ENCODE data around the gene UGP2. TPM values are rescaled to one million over a fixed set of nuclear protein-coding genes. Genes with fewer than 3 reads are reported as not detected.

UGP2 gene
- total and polyA plus RNA-seq, 2 donors (not counting 3 experiments of a cell fraction or from before 2014, with no cell fraction given), result 14.2 to 57.7 TPM

DNA sequence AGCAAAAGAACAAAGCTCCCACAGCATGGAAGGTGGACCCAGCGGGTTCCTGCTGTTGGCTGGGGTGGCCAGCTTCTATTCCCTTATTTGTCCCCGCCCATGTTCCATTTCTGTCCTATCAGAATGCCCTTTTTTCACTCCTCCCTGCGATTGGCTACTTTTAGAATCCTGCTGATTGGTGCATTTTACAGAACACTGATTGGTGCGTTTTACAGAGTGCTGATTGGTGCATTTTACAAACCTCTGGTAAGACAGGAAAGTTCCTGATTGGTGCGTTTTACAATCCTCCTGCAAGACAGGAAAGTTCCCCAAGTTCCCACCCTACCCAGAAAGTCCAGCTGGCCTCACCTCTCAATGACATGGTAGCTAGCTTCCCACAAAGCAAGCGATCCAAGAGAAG is 40.2 kb upstream of the UGP2 start:
- FAIRE-seq (no peak), DNase-seq (ENCODE audit: low read depth, low spot score) (no peak)
- BruUV-seq (replicated peaks), result no TSS peak
- Histone ChIP-seq H3K4me2 (ENCODE audit: insufficient read depth, low read length) (no peak overlapping the region), H3K9me1 (replicated peaks; ENCODE audit: control insufficient read depth, extremely low read depth, insufficient read depth, low read length) (no peaks in the 10 kb centered on the region), H3K4me1 (ENCODE audit: control insufficient read depth, extremely low read depth, insufficient read depth, low read length) (no peaks in the 10 kb centered on the region), H3K27me3 (ENCODE audit: control insufficient read depth in 2 of 2, insufficient read depth in 2 of 2, low read length in 2 of 2) (no peaks in the 10 kb centered on the region), H2AFZ (ENCODE audit: low read depth, low read length) (no peak overlapping the region), H3K27ac (ENCODE audit: insufficient read depth, low read depth, low read length) (no peak overlapping the region), H3K9ac (replicated peaks; ENCODE audit: extremely low read depth, insufficient read depth, low read length) (no peak overlapping the region), H3K4me3 (replicated peaks in 1 of 3; ENCODE audit: insufficient read depth in 1 of 3, low read depth in 1 of 3, low read length in 3 of 3) (no peak overlapping the region), H3K9me3 (replicated peaks; ENCODE audit: control insufficient read depth, insufficient read depth, low read length) (no peaks in the 10 kb centered on the region), H3K79me2 (ENCODE audit: control insufficient read depth, insufficient read depth, low read length) (no peaks in the 10 kb centered on the region), H3K36me3 (ENCODE audit: control insufficient read depth in 2 of 2, extremely low read depth in 1 of 2, insufficient read depth in 2 of 2, low read length in 2 of 2) (no peaks in the 10 kb centered on the region), H4K20me1 (replicated peaks; ENCODE audit: control insufficient read depth, extremely low read depth, insufficient read depth, low read length) (no peaks in the 10 kb centered on the region)
- ChIA-PET CTCF (interaction anchor here (0.7 to 2.1 kb wide), 2 partner anchors 14 to 103 kb away, joined by 3 to 6 read pairs; no protein-coding TSS in a partner anchor), POLR2A (no interaction called here)
- dilution Hi-C loops (cut with MboI; ENCODE audit: extremely low pct_ligation_motif_present, low sequenced_read_pairs) (no loop called here), intact Hi-C loops (cut with micrococcal nuclease) (no loop called here)
- TF ChIP-seq POLR2A (IDR thresholded peaks at IDR 0.05; ENCODE audit: low read depth, low read length) (no peak), POLR2AphosphoS5 (IDR thresholded peaks at IDR 0.05; ENCODE audit: insufficient read depth, low read depth, low read length) (no peak), JUN (IDR thresholded peaks at IDR 0.05; ENCODE audit: borderline replicate concordance, insufficient read depth, insufficient read length, low read depth) (no peak), EZH2 (IDR thresholded peaks at IDR 0.05; ENCODE audit: borderline replicate concordance, low read depth, low read length, severe bottlenecking) (no peak), MYC (IDR thresholded peaks at IDR 0.05; ENCODE audit: low read depth, low read length) (no peak), GATA2 (IDR thresholded peaks at IDR 0.05; ENCODE audit: insufficient read depth, insufficient read length, low read depth, low read length) (no peak)
- TF ChIP-seq, protein P1, sequence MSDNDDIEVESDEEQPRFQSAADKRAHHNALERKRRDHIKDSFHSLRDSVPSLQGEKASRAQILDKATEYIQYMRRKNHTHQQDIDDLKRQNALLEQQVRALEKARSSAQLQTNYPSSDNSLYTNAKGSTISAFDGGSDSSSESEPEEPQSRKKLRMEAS (IDR thresholded peaks at IDR 0.05; ENCODE audit: insufficient read depth, insufficient read length), result no peak
- TF ChIP-seq, protein P2, sequence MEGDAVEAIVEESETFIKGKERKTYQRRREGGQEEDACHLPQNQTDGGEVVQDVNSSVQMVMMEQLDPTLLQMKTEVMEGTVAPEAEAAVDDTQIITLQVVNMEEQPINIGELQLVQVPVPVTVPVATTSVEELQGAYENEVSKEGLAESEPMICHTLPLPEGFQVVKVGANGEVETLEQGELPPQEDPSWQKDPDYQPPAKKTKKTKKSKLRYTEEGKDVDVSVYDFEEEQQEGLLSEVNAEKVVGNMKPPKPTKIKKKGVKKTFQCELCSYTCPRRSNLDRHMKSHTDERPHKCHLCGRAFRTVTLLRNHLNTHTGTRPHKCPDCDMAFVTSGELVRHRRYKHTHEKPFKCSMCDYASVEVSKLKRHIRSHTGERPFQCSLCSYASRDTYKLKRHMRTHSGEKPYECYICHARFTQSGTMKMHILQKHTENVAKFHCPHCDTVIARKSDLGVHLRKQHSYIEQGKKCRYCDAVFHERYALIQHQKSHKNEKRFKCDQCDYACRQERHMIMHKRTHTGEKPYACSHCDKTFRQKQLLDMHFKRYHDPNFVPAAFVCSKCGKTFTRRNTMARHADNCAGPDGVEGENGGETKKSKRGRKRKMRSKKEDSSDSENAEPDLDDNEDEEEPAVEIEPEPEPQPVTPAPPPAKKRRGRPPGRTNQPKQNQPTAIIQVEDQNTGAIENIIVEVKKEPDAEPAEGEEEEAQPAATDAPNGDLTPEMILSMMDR (IDR thresholded peaks at IDR 0.05; ENCODE audit: extremely low read depth in 1 of 2, insufficient read depth in 1 of 2, low read depth in 1 of 2, low read length in 2 of 2), result no peak
